ENCODE measurements around the gene KDM4D. TPM values are rescaled to one million over a fixed set of nuclear protein-coding genes. Genes with fewer than 3 reads are reported as not detected.

The KDM4D gene
- total RNA-seq: under 1 TPM; 0.38 to 0.83 (median 0.44) TPM

DNA sequence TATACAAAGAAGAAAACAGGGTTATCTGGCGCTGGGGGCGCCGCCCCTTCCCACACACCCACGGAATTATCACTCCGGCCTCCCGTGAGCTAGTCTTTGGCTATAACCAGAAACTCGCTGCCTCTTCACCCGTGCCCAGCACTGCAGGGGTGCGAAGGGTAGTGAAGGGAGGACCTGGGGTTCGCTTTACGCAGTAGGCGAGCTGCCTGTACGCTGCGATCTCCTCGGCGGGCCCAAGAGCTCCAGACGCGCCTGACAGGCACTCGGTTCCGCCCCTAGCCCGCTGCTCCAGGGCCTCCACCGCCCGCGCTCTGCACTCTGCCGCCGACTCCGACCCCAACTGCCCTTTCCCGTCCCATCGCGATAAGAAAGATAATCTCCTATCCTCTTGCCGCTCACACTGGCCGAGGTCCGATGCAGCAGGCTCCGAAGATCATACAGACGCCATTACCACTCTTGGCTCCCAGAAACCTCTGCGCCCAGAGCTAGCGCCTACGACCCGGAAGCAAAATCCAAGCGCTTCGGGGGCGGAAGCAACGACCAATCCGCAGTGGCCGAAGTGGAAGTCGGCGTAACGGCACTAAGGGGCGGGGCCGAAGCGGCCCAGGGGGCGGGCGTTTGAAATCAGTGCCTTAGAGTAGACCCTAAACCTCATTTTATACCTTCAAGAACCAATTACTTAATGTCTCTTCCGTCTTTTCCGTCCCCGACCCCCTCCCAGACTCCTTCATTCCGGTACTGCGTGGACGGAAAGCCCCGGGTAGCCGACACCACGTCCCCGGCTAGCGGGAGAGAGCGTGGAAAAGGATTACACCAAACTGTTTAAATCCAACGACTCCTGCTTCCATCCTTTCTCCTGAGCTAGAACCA is at the start of gene KDM4D, which contains the start of gene CWC15:
Gene KDM4D (plus strand): TSS at position 611 of the 870 bp plus-strand sequence. CDS start 23,664 bp downstream, outside the sequence.
Gene CWC15 (minus strand): TSS at position 458 of the 870 bp plus-strand sequence. CDS start 1,371 bp downstream, outside the sequence.
- Histone ChIP-seq H3K4me1 (peaks cover 6 to 21% (median 12%) of the 10 kb centered on the region in 3 donors), H3K4me3 (peak within 1 kb of the TSS; percentile 69 to 97 (median 79)), H3K27ac (peak within 1 kb of the TSS; percentile 83 to 94 (median 85)), H3K9me3 (no peaks in the 10 kb centered on the region), H3K36me3 (peaks cover 0 to 37% (median 14%) of the 10 kb centered on the region in 3 donors), H3K27me3 (no peaks in the 10 kb centered on the region)
- intact Hi-C loops (cut with DNase I): loop anchor here (10.0 kb wide), 1 partner anchor 349 kb away; no protein-coding TSS in a partner anchor
- WGBS, 2 donors: 0% methylated on average over 31 to 54 of the region's 66 CpGs
- peak; percentile 71 for DNase-seq
- TF ChIP-seq POLR2A (IDR thresholded peaks at IDR 0.05): peak in 2 of 4 donors; percentile 18 to 56
- TF ChIP-seq, protein P1, sequence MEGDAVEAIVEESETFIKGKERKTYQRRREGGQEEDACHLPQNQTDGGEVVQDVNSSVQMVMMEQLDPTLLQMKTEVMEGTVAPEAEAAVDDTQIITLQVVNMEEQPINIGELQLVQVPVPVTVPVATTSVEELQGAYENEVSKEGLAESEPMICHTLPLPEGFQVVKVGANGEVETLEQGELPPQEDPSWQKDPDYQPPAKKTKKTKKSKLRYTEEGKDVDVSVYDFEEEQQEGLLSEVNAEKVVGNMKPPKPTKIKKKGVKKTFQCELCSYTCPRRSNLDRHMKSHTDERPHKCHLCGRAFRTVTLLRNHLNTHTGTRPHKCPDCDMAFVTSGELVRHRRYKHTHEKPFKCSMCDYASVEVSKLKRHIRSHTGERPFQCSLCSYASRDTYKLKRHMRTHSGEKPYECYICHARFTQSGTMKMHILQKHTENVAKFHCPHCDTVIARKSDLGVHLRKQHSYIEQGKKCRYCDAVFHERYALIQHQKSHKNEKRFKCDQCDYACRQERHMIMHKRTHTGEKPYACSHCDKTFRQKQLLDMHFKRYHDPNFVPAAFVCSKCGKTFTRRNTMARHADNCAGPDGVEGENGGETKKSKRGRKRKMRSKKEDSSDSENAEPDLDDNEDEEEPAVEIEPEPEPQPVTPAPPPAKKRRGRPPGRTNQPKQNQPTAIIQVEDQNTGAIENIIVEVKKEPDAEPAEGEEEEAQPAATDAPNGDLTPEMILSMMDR (IDR thresholded peaks at IDR 0.05): peak in 1 of 6 experiments; percentile 31

DNA sequence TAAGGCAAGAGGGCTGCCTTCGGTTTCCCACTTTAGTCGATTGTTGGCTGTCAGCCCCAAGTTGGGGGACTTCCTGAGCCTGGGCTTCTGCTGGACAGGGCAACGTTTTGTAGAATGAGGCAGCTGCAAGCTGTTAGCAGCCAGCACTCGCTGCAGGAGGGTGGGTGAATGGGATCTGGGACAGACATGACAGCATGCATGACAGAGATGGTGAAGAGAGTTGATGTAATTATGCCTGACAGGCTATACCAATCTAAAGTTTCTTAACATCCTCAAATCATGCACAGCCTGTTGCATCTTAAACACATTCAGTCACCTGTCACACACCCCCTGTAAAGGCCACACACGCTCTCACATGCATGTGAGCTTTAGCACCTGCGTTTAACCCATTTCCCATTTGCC is 49.3 kb upstream of the KDM4D start:
- no peaks in the 10 kb centered on the region for H3K9me3 ChIP-seq
- DNase-seq: no peak
- 52 to 75% methylated on average over 5 to 6 of the region's 6 CpGs for WGBS, 2 donors
- peak overlapping the region in 3 of 4 donors; percentile 74 to 91 (median 82) for H3K27ac ChIP-seq
- no peaks in the 10 kb centered on the region for H3K27me3 ChIP-seq
- no peaks in the 10 kb centered on the region for H3K36me3 ChIP-seq
- TF ChIP-seq POLR2A (IDR thresholded peaks at IDR 0.05): no peak
- TF ChIP-seq, protein P1 (IDR thresholded peaks at IDR 0.05): no peak
- intact Hi-C loops (cut with DNase I): no loop called here
- no peak overlapping the region for H3K4me3 ChIP-seq
- H3K4me1 ChIP-seq: peaks cover 4 to 49% (median 34%) of the 10 kb centered on the region in 3 donors

DNA sequence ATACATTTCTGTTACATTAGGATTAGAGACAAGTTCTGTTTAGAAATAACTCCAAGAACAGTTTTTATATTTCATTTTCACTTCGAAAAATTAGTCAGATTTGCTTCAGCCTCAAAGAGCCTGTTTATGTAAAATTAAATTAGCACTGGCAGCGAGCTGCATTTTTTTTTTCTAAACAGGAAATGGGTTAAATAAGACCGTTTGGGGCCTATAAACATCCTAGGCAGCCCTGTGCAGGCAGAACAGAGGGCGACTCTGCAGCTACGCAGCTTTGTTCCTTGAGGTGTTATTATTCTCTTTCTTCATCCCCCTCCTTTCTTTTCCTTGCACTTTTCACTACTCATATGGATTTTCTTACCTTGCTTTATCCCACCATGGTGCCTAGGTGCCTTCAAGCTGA is 48.9 kb upstream of the KDM4D start:
- Histone ChIP-seq H3K4me1 (peaks cover 4 to 49% (median 34%) of the 10 kb centered on the region in 3 donors), H3K4me3 (no peak overlapping the region), H3K9me3 (no peaks in the 10 kb centered on the region), H3K36me3 (no peaks in the 10 kb centered on the region), H3K27me3 (no peaks in the 10 kb centered on the region), H3K27ac (peak overlapping the region in 3 of 4 donors; percentile 74 to 91 (median 82))
- intact Hi-C loops (cut with DNase I): no loop called here
- TF ChIP-seq POLR2A (IDR thresholded peaks at IDR 0.05): no peak
- TF ChIP-seq, protein P1 (IDR thresholded peaks at IDR 0.05): no peak
- 33 to 43% methylated on average over 5 of the region's 5 CpGs for WGBS, 2 donors
- no peak for DNase-seq

DNA sequence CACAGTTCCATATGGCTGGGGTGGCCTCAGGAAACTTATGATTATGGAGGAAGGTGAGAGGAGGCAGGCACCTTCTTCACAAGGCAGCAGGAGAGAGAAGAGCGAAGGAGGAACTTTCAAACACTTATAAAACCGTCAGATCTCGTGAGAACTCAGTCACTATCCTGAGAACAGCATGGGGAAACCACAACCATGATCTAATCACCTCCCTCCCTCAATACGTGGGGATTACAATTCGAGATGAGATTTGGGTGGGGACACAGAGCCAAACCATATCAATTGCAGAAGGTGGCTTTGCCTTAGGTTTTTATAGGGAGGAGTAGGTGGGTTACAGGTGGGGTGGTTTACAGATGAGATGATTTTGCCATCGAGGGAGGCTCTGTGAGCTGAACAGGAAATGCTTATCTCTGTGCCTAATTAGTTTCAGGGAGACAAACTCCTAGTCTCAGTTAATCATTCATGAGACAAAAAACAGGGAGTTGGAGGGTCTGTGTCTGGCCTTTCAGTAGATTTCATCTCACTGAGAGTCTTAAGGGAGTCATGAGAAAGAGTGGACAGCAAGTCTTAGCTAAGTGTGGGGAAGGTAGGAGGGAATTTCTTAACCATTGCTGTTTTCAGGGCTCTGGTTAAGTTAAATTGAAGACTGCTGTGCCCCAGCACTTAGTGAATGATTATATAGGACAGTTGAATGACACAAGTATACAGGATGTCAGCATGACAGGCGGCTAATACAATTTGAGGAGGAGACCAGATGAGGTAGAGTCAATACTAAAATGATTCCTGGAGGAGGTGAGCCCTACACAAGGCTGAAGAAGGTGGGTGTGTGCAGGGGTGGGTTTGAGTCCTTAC is 47.9 kb upstream of the KDM4D start:
- Histone ChIP-seq H3K4me1 (peaks cover 4 to 49% (median 34%) of the 10 kb centered on the region in 3 donors), H3K4me3 (no peak overlapping the region), H3K27ac (peak overlapping the region; percentile 15 to 91 (median 78)), H3K36me3 (no peaks in the 10 kb centered on the region), H3K27me3 (no peaks in the 10 kb centered on the region), H3K9me3 (no peaks in the 10 kb centered on the region)
- intact Hi-C loops (cut with DNase I): no loop called here
- DNase-seq: no peak
- TF ChIP-seq, protein P1 (IDR thresholded peaks at IDR 0.05): no peak
- TF ChIP-seq POLR2A (IDR thresholded peaks at IDR 0.05): no peak
- WGBS, 2 donors: 58% methylated on average over 7 of the region's 7 CpGs

Measured in esophagus squamous epithelium (tissue), 5 donors.